Measurements from ENCODE around the gene NUP62.

DNA sequence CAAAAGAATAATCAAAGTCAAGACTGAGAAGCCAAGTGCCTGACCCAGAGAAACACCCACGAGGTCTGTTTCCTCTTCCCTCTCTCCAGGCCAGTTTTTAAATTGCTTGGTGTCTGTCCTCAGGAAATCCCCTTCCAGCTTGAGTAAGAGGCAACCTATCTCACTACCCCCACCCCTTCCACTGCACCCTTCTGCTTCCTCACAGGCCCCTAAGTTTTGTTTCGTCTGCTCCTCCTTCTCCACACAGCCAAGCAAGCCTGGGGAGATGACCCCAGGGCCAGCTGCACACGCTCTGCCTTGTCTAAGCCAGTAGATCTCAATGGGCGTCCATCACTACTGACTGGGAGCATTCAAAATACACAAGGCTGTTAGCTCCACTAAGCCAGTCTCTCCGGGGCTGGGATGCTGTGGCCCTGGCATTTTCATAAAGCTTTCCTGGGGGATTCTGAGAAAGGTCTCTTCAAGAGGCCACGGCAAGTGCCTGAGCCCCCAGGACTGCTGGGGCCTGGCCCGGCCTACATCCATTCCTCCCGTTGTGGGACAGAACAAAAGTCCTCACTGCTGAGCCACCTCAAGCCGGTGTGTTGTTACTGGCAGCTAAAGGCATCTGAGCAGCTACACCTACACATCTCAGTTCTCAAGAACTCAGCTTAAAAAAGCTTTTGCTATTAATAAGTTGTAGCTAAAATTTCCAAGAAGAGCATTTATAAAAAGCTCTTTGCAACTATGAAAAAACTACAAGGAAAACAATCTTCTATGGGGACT is 17.7 kb downstream of the NUP62 start:
- TF ChIP-seq RAD21 (IDR thresholded peaks at IDR 0.05; ENCODE audit: low read depth) (no peak), TAF1 (IDR thresholded peaks at IDR 0.05; ENCODE audit: low read depth) (no peak), TCF12 (IDR thresholded peaks at IDR 0.05; ENCODE audit: low read depth) (no peak), EP300 (IDR thresholded peaks at IDR 0.05; ENCODE audit: borderline replicate concordance) (no peak), ZBTB7A (IDR thresholded peaks at IDR 0.05; ENCODE audit: low read depth) (no peak), CREB1 (IDR thresholded peaks at IDR 0.05; ENCODE audit: low read depth) (no peak), FOXM1 (IDR thresholded peaks at IDR 0.05; ENCODE audit: borderline replicate concordance, low read depth) (no peak), YY1 (IDR thresholded peaks at IDR 0.05; ENCODE audit: low read depth) (no peak)
- TF ChIP-seq, protein P1, sequence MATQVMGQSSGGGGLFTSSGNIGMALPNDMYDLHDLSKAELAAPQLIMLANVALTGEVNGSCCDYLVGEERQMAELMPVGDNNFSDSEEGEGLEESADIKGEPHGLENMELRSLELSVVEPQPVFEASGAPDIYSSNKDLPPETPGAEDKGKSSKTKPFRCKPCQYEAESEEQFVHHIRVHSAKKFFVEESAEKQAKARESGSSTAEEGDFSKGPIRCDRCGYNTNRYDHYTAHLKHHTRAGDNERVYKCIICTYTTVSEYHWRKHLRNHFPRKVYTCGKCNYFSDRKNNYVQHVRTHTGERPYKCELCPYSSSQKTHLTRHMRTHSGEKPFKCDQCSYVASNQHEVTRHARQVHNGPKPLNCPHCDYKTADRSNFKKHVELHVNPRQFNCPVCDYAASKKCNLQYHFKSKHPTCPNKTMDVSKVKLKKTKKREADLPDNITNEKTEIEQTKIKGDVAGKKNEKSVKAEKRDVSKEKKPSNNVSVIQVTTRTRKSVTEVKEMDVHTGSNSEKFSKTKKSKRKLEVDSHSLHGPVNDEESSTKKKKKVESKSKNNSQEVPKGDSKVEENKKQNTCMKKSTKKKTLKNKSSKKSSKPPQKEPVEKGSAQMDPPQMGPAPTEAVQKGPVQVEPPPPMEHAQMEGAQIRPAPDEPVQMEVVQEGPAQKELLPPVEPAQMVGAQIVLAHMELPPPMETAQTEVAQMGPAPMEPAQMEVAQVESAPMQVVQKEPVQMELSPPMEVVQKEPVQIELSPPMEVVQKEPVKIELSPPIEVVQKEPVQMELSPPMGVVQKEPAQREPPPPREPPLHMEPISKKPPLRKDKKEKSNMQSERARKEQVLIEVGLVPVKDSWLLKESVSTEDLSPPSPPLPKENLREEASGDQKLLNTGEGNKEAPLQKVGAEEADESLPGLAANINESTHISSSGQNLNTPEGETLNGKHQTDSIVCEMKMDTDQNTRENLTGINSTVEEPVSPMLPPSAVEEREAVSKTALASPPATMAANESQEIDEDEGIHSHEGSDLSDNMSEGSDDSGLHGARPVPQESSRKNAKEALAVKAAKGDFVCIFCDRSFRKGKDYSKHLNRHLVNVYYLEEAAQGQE (IDR thresholded peaks at IDR 0.05; ENCODE audit: low read depth): no peak
- TF ChIP-seq, protein P2, sequence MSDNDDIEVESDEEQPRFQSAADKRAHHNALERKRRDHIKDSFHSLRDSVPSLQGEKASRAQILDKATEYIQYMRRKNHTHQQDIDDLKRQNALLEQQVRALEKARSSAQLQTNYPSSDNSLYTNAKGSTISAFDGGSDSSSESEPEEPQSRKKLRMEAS (IDR thresholded peaks at IDR 0.05): no peak

Data from Ishikawa (cell line).